ENCODE results near the gene FOXB1. TPM values are rescaled to one million over a fixed set of nuclear protein-coding genes. Genes with fewer than 3 reads are reported as not detected.

FOXB1 gene
- total RNA-seq, 2 donors from 2014 or later = not detected

- DNase-seq (ENCODE audit: low spot score) = no peak
- Histone ChIP-seq H3K9me3 (no peaks in the 10 kb centered on the region), H3K27ac (no peak overlapping the region), H3K27me3 (peaks cover 26 to 48% of the 10 kb centered on the region in 2 donors), H3K4me3 (no peak overlapping the region), H3K4me1 (peaks cover 0 to 9% of the 10 kb centered on the region in 2 donors), H3K36me3 (no peaks in the 10 kb centered on the region)
- TF ChIP-seq CTCF (IDR thresholded peaks at IDR 0.05) = no peak
Observed at GRCh38 chr15:59993041-59993750, 10.9 kb upstream of the FOXB1 start.

DNA sequence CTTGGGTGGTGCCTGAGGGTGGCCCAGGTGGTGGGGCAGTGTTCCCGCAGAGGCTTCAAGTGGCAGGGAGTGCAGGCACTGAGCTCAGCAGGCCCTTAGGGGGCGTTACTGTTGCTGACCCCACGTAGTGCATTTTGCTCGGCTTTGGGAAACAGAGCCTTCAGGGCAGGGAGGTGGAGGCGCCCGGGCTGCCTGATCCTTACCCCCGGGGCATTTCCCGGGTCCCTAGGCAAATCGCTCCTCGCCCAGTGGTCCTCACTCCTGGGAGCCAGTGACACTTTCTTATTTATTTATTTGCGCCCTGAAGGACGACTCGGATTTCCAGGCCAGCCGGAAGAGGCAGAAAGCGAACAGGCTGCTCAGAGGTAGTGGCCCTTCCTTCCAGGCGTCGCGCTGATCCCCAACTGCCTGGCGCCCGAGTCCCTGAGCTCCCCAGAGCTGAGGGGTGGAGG is 10.1 kb upstream of the FOXB1 start:
- Histone ChIP-seq H3K27me3 (peaks cover 32 to 55% of the 10 kb centered on the region in 2 donors), H3K36me3 (no peaks in the 10 kb centered on the region)
- DNase-seq (ENCODE audit: low spot score) = no peak

DNA sequence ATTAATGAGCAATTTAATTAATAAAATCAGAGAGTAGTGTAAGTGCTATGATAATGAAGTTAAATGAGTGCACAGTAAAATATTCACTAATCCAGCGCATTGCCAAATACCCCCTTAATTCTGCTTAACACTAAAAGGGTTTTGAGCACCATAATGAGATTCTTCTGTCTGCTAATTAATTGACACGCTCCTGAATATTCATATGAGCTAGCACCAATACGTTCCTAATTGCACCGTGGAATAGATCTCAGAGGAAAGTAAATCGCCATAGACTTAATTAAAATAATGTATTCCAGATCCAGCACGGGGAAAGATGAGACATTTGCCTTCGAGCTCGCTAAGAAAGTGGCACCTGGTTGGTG is 9.6 kb upstream of the FOXB1 start:
- H3K4me1 ChIP-seq = peaks cover 0 to 9% of the 10 kb centered on the region in 2 donors
- no peak for TF ChIP-seq CTCF (IDR thresholded peaks at IDR 0.05)
- DNase-seq (ENCODE audit: low spot score) = no peak
- no peaks in the 10 kb centered on the region for H3K36me3 ChIP-seq
- H3K27ac ChIP-seq = no peak overlapping the region
- H3K9me3 ChIP-seq = no peaks in the 10 kb centered on the region
- H3K27me3 ChIP-seq = peaks cover 36 to 60% of the 10 kb centered on the region in 2 donors
- no peak overlapping the region for H3K4me3 ChIP-seq

More for the DNA sequence above, 10.1 kb upstream of the FOXB1 start:
- no peak for TF ChIP-seq CTCF (IDR thresholded peaks at IDR 0.05)
- H3K27ac ChIP-seq = no peak overlapping the region
- no peaks in the 10 kb centered on the region for H3K9me3 ChIP-seq
- H3K4me1 ChIP-seq = peaks cover 0 to 9% of the 10 kb centered on the region in 2 donors
- H3K4me3 ChIP-seq = no peak overlapping the region

DNA sequence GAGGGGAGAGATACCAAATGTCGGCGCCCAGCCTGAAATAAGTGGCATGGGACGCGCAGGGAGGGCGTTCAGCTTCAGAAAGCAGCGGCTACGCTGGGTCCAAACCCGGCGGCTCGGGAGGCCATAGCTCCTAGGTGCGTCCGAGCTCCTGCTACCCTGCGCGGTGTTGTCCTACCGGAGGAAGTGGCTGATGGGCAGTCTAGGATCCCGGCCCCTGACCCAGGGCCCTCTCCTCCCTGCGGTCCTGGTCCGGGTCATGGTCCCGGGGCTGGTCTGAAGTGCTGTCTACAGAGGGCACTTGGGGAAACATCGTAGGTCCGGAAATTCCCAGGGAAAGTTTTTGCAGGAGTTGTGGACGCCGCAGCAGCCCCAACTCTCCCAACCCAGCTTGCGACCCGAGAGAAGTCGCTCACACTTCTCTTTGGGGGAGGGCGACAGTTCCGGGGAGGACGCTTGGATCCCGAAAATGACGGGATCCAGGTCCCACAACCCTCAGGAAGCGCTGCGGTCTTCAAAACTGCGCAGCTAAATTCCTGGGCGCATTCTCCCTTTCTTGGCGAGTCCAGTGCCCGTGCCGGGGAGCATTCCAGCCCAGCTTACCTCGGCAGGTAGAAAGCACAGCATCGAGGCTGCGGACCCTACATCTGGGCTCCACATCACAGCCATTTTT is 9.1 kb upstream of the FOXB1 start:
- no peak for DNase-seq (ENCODE audit: low spot score)
- Histone ChIP-seq H3K36me3 (no peaks in the 10 kb centered on the region), H3K27me3 (peaks cover 41 to 65% of the 10 kb centered on the region in 2 donors), H3K4me1 (peaks cover 0 to 9% of the 10 kb centered on the region in 2 donors), H3K4me3 (no peak overlapping the region), H3K27ac (no peak overlapping the region), H3K9me3 (no peaks in the 10 kb centered on the region)
- TF ChIP-seq CTCF (IDR thresholded peaks at IDR 0.05) = no peak

DNA sequence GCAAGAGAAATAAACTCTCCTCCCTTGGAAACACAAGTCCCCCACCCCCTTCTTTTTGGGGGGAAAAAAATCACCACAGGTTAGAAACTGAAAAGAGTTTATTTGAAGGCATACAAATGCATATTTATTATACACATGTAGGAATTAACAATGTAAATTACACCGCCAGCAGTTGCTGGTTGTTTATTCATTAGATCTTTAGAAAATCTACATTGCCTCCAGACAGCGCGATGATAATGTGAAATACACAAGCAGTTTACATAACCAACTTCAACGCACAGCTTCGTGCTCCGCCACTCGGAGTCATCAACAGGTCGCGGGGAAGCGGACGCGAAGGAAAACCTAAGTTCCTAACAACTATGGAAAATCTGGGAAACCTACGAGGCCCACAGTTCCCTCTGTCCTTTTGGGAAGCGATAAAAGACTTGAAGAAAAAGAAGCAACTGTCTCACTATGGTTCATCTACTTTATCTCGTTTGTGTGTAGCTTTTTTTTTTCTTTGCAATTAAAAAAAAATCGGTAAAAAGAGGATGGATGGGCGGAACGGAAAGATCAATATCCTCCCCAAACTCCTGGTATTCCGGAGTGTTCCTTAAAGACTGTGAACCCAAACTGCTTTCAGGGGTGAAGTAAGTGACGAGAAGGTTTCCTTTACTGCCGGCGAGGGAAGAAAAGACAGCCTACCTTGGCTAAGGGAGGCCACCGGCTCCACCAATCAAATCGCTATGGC is 8.4 kb upstream of the FOXB1 start:
- Histone ChIP-seq H3K9me3 (no peaks in the 10 kb centered on the region), H3K4me1 (peaks cover 0 to 9% of the 10 kb centered on the region in 2 donors), H3K27ac (no peak overlapping the region), H3K36me3 (no peaks in the 10 kb centered on the region), H3K27me3 (peaks cover 43 to 72% of the 10 kb centered on the region in 2 donors), H3K4me3 (no peak overlapping the region)
- TF ChIP-seq CTCF (IDR thresholded peaks at IDR 0.05) = no peak
- no peak for DNase-seq (ENCODE audit: low spot score)

All from right atrium auricular region (tissue), 2 donors.